Neural cell (in vitro differentiated cells): ENCODE measurements around the gene SSBP4. TPM values are rescaled to one million over a fixed set of nuclear protein-coding genes. Genes with fewer than 3 reads are reported as not detected.
A peak's percentile ranks its signal among the peaks of the same experiment; 100 is the strongest.

Source experiments
- H2AFZ ChIP-seq: fragments of 200-600, 300-800 bp; sonication (generic), shearing (Covaris generic); 2 replicates; pipeline ENCODE4 v1.6.0; 2014; ENCODE audit warnings: low read depth, mild to moderate bottlenecking, antibody characterized with exemption, low read length, moderate library complexity
- H3F3A ChIP-seq: fragments of 200-600 bp; shearing (Covaris generic); 2 replicates; pipeline ENCODE4 v1.6.1; 2016; ENCODE audit warnings: mild to moderate bottlenecking, moderate library complexity, mixed read lengths, antibody characterized with exemption, low read length; ENCODE audit not compliant: insufficient read depth, poor library complexity, severe bottlenecking
- H3K27ac ChIP-seq: fragments of 200-600, 300-800 bp; sonication (generic), shearing (Covaris generic); 2 replicates; pipeline ENCODE4 v1.5.1; 2014; ENCODE audit warnings: mild to moderate bottlenecking, low read length, moderate library complexity
- H3K27me3 ChIP-seq: fragments of 300-800, 200-600 bp; sonication (generic), shearing (Covaris generic); 2 replicates; pipeline ENCODE4 v1.6.0; 2014; ENCODE audit warnings: mild to moderate bottlenecking, low read depth, low read length, moderate library complexity; ENCODE audit not compliant: insufficient read depth
- H3K36me3 ChIP-seq: fragments of 300-800, 200-600 bp; sonication (generic), shearing (Covaris generic); 2 replicates; pipeline ENCODE4 v1.5.1; 2014; ENCODE audit warnings: mild to moderate bottlenecking, antibody characterized with exemption, low read length, moderate library complexity; ENCODE audit not compliant: insufficient read depth
- H3K4me2 ChIP-seq: fragments of 300-800, 200-600 bp; sonication (generic), shearing (Covaris generic); 2 replicates; pipeline ENCODE4 v1.6.0; 2014; ENCODE audit warnings: mild to moderate bottlenecking, low read length
- H3K4me3 ChIP-seq: fragments of 300-800, 200-600 bp; sonication (generic), shearing (Covaris generic); 2 replicates; pipeline ENCODE4 v1.5.1; 2014; ENCODE audit warnings: mild to moderate bottlenecking, low read length, moderate library complexity
- H3K79me2 ChIP-seq: fragments of 200-600 bp; shearing (Covaris generic); replicated peaks from 2 replicates; pipeline ENCODE4 v1.6.0; 2014; ENCODE audit warnings: mild to moderate bottlenecking, low read length, moderate library complexity; ENCODE audit not compliant: insufficient read depth
- H3K9ac ChIP-seq: fragments of 300-800, 200-600 bp; sonication (generic), shearing (Covaris generic); 2 replicates; pipeline ENCODE4 v1.6.1; 2016; ENCODE audit warnings: mild to moderate bottlenecking, low read length, mixed read lengths
- H3K9me2 ChIP-seq: fragments of 200-600 bp; shearing (Covaris generic); 2 replicates; pipeline ENCODE4 v1.6.1; 2016; ENCODE audit warnings: mild to moderate bottlenecking, low read length, mixed read lengths; ENCODE audit not compliant: insufficient read depth
- H3K9me3 ChIP-seq: fragments of 200-600, 300-800 bp; sonication (generic), shearing (Covaris generic); 2 replicates; pipeline ENCODE4 v1.6.1; 2016; ENCODE audit warnings: mild to moderate bottlenecking, mixed run types, low read length, moderate library complexity, mixed read lengths
- H4K20me1 ChIP-seq: fragments of 200-600 bp; shearing (Covaris generic); 2 replicates; pipeline ENCODE4 v1.6.1; 2016; ENCODE audit warnings: mild to moderate bottlenecking, mixed run types; ENCODE audit not compliant: insufficient read depth
- CTCF ChIP-seq: fragments of 450-650 bp; IDR thresholded peaks from 2 replicates; pipeline ENCODE4 v1.5.1; 2014; ENCODE audit warnings: antibody characterized with exemption, mild to moderate bottlenecking, moderate library complexity; ENCODE audit not compliant: poor library complexity, severe bottlenecking
- EP300 ChIP-seq: fragments of 450-650 bp; conservative IDR thresholded peaks from 2 replicates; pipeline ENCODE4 v1.6.1; 2014; ENCODE audit warnings: antibody characterized with exemption, mild to moderate bottlenecking, moderate library complexity; ENCODE audit not compliant: poor library complexity, severe bottlenecking
- EZH2 ChIP-seq: fragments of 200-600, 300-800 bp; shearing (Covaris generic), sonication (generic); IDR thresholded peaks from 2 replicates; pipeline ENCODE4 v1.6.1; 2014; ENCODE audit warnings: antibody characterized with exemption, low read length, borderline replicate concordance, mild to moderate bottlenecking; ENCODE audit not compliant: insufficient read depth, poor library complexity, severe bottlenecking
- MXI1 ChIP-seq: fragments of 450-650 bp; conservative IDR thresholded peaks from 2 replicates; pipeline ENCODE4 v1.6.1; 2014; ENCODE audit warnings: antibody characterized with exemption, mild to moderate bottlenecking; ENCODE audit not compliant: poor library complexity, severe bottlenecking
- POLR2AphosphoS5 ChIP-seq: IDR thresholded peaks from 2 replicates; pipeline ENCODE4 v1.6.1; 2012
- RAD21 ChIP-seq: fragments of 450-650 bp; conservative IDR thresholded peaks from 2 replicates; pipeline ENCODE4 v1.6.1; 2014; ENCODE audit warnings: antibody characterized with exemption, mild to moderate bottlenecking, moderate library complexity
- REST ChIP-seq: IDR thresholded peaks from 2 replicates; pipeline ENCODE4 v1.6.1; 2012; ENCODE audit warnings: borderline replicate concordance
- SMC3 ChIP-seq: fragments of 450-650 bp; conservative IDR thresholded peaks from 2 replicates; pipeline ENCODE4 v1.6.1; 2014; ENCODE audit warnings: antibody characterized with exemption, mild to moderate bottlenecking, moderate library complexity; ENCODE audit not compliant: poor library complexity
- TAF1 ChIP-seq: IDR thresholded peaks from 2 replicates; pipeline ENCODE4 v1.6.1; 2012; ENCODE audit warnings: low read depth
- polyA plus RNA-seq: library from polyadenylated mRNA; depleted of rRNA; stranded (reverse); fragments of >200 nt; gene quantifications from 2 replicates; pipeline ENCODE4 v1.2.3, GENCODE V29; 2014

SSBP4 gene
- polyA plus RNA-seq, 1 donor from 2014 or later, result 166 TPM

GRCh38 chr19:18420930-18421329 lies 1.7 kb downstream of the SSBP4 start:
- H3K9ac ChIP-seq, result no peak overlapping the region
- peaks cover 3% of the 10 kb centered on the region for H3F3A ChIP-seq
- peak overlapping the region; percentile 88 for H3K4me3 ChIP-seq
- peak overlapping the region; percentile 80 for H3K4me2 ChIP-seq
- H3K79me2 ChIP-seq, result peaks cover 30% of the 10 kb centered on the region
- no peaks in the 10 kb centered on the region for H3K9me2 ChIP-seq
- no peaks in the 10 kb centered on the region for H3K9me3 ChIP-seq
- no peak overlapping the region for H3K27ac ChIP-seq
- no peaks in the 10 kb centered on the region for H4K20me1 ChIP-seq
- H2AFZ ChIP-seq, result no peak overlapping the region
- no peaks in the 10 kb centered on the region for H3K36me3 ChIP-seq
- TF ChIP-seq MXI1 (no peak), TAF1 (no peak), POLR2AphosphoS5 (no peak), REST (no peak), SMC3 (no peak), CTCF (no peak)
- no peaks in the 10 kb centered on the region for H3K27me3 ChIP-seq

GRCh38 chr19:18421371-18421959 lies 2.3 kb downstream of the SSBP4 start:
- Histone ChIP-seq H3K27me3 (no peaks in the 10 kb centered on the region), H3K9ac (no peak overlapping the region), H3K9me2 (no peaks in the 10 kb centered on the region), H4K20me1 (no peaks in the 10 kb centered on the region), H3F3A (peaks cover 3% of the 10 kb centered on the region), H3K4me2 (no peak overlapping the region), H3K9me3 (no peaks in the 10 kb centered on the region), H3K27ac (no peak overlapping the region), H3K36me3 (no peaks in the 10 kb centered on the region), H3K79me2 (peaks cover 30% of the 10 kb centered on the region), H2AFZ (no peak overlapping the region), H3K4me3 (peak overlapping the region; percentile 88)
- no peak for TF ChIP-seq TAF1

GRCh38 chr19:18422530-18423191 lies 3.5 kb downstream of the SSBP4 start:
- no peaks in the 10 kb centered on the region for H3K9me3 ChIP-seq
- no peak overlapping the region for H3K4me2 ChIP-seq
- H2AFZ ChIP-seq, result no peak overlapping the region
- no peaks in the 10 kb centered on the region for H4K20me1 ChIP-seq
- H3F3A ChIP-seq, result no peaks in the 10 kb centered on the region
- H3K9me2 ChIP-seq, result no peaks in the 10 kb centered on the region
- H3K27me3 ChIP-seq, result no peaks in the 10 kb centered on the region
- H3K27ac ChIP-seq, result no peak overlapping the region
- no peak for TF ChIP-seq TAF1
- no peak for TF ChIP-seq CTCF
- TF ChIP-seq REST, result no peak
- no peak for TF ChIP-seq EZH2
- no peak for TF ChIP-seq SMC3
- TF ChIP-seq EP300, result no peak
- TF ChIP-seq POLR2AphosphoS5, result no peak
- TF ChIP-seq MXI1, result no peak
- no peak for TF ChIP-seq RAD21
- H3K79me2 ChIP-seq, result peaks cover 30% of the 10 kb centered on the region
- no peak overlapping the region for H3K4me3 ChIP-seq
- no peak overlapping the region for H3K9ac ChIP-seq
- no peaks in the 10 kb centered on the region for H3K36me3 ChIP-seq
